HepG2 (cell line): ENCODE measurements around the gene IRX4. TPM values are rescaled to one million over a fixed set of nuclear protein-coding genes. Genes with fewer than 3 reads are reported as not detected.

Experiments
- ATAC-seq: fragments of 200-7000 bp; cut with Tn5 transposase; 3 replicates; pipeline ENCODE4 v1.9.1; 2020; ENCODE audit warnings: mild to moderate bottlenecking, moderate library complexity
- BruUV-seq: library from RNA; stranded (reverse); fragments of 400-500 nt; replicated peaks from 2 replicates; lab custom pipeline; 2021; lab: Mats Ljungman, UMichigan
- CTCF ChIA-PET: fragments of 300-600 bp; formaldehyde crosslinking; extraction: SDS; loops from one replicate; lab custom pipeline; 2021; ENCODE audit warnings: low total read pairs, inconsistent platforms, low intra/inter-chr PET ratio; lab: Yijun Ruan, JAX
- POLR2A ChIA-PET: fragments of 350-600 bp; sonication (Branson Sonifier 250); formaldehyde crosslinking; loops from one replicate; lab custom pipeline; 2020; ENCODE audit warnings: antibody characterized with exemption, inconsistent platforms; lab: Yijun Ruan, JAX
- DNase-seq: peaks from one replicate; pipeline ENCODE4 v3.0.0-alpha.2; 2015; ENCODE audit warnings: low spot score
- FAIRE-seq: peaks from 3 replicates; lab custom pipeline; 2011; peaks lifted over from hg19 to GRCh38; lab: Jason Lieb, UNC
- H2AFZ ChIP-seq: one replicate; pipeline ENCODE4 v1.6.1; 2011; ENCODE audit warnings: low read length, inconsistent platforms
- H3K27ac ChIP-seq: fragments of 300-600 bp; 3 replicates; pipeline ENCODE4 v1.8.0; 2011; ENCODE audit warnings: mixed run types, mild to moderate bottlenecking, mixed read lengths, low read length, inconsistent platforms; ENCODE audit not compliant: insufficient read depth; ENCODE audit errors: extremely low read length
- H3K27me3 ChIP-seq, 2 experiments: fragments of 200-600 bp in 1 of 2; 2 replicates in 1 of 2; 3 replicates in 1 of 2; pipeline versions ENCODE4 v1.6.0 to v1.8.0; 2011; ENCODE audit warnings: low read length in 2 of 2, mild to moderate bottlenecking in 2 of 2, moderate library complexity in 2 of 2, inconsistent platforms in 1 of 2; ENCODE audit not compliant: insufficient read depth in 2 of 2, control insufficient read depth in 1 of 2
- H3K36me3 ChIP-seq, 2 experiments: fragments of 200-600 bp in 1 of 2; replicated peaks in 1 of 2; 2 replicates in 1 of 2; 3 replicates in 1 of 2; pipeline versions ENCODE4 v1.5.1 to v1.8.0; 2011; ENCODE audit warnings: low read length in 2 of 2, inconsistent platforms in 1 of 2; ENCODE audit not compliant: insufficient read depth in 2 of 2, control insufficient read depth in 1 of 2
- H3K4me1 ChIP-seq: 2 replicates; pipeline ENCODE4 v1.5.1; 2012; ENCODE audit warnings: low read length, inconsistent platforms; ENCODE audit not compliant: insufficient read depth
- H3K4me2 ChIP-seq: 2 replicates; pipeline ENCODE4 v1.6.0; 2011; ENCODE audit warnings: low read depth, low read length, inconsistent platforms
- H3K4me3 ChIP-seq, 3 experiments: fragments of 200-600 bp in 1 of 3; sonication (generic), shearing (Covaris generic) in 1 of 3; replicated peaks in 1 of 3; 2 replicates each; pipeline ENCODE4 v1.5.1; 2011 to 2016; ENCODE audit warnings: low read length in 3 of 3, inconsistent platforms in 2 of 3, low read depth in 2 of 3, mild to moderate bottlenecking in 2 of 3, control low read depth in 1 of 3, mixed read lengths in 1 of 3; ENCODE audit not compliant: insufficient read depth in 1 of 3
- H3K79me2 ChIP-seq: one replicate; pipeline ENCODE4 v1.6.1; 2011; ENCODE audit warnings: low read length, inconsistent platforms; ENCODE audit not compliant: insufficient read depth
- H3K9ac ChIP-seq: 2 replicates; pipeline ENCODE4 v1.6.0; 2011; ENCODE audit warnings: mild to moderate bottlenecking, low read depth, low read length, inconsistent platforms; ENCODE audit not compliant: insufficient read depth
- H3K9me3 ChIP-seq: 2 replicates; pipeline ENCODE4 v1.5.1; 2012; ENCODE audit warnings: mild to moderate bottlenecking, low read length
- H4K20me1 ChIP-seq: 2 replicates; pipeline ENCODE4 v1.6.0; 2011; ENCODE audit warnings: inconsistent platforms, mild to moderate bottlenecking, low read length, moderate library complexity; ENCODE audit not compliant: insufficient read depth
- CBX5 ChIP-seq: sonication (generic); formaldehyde crosslinking; IDR thresholded peaks from 2 replicates; pipeline ENCODE4 v1.4.0; 2020; ENCODE audit warnings: missing genetic modification reagents, borderline replicate concordance
- FOXC1 ChIP-seq: sonication (generic); formaldehyde crosslinking; IDR thresholded peaks from 2 replicates; pipeline ENCODE4 v1.8.0; 2022; ENCODE audit warnings: mild to moderate bottlenecking, missing genetic modification reagents, borderline replicate concordance
- FOXM1 ChIP-seq: sonication (generic); formaldehyde crosslinking; IDR thresholded peaks from 2 replicates; pipeline ENCODE4 v1.5.0; 2020; ENCODE audit warnings: missing genetic modification reagents
- GPBP1L1 ChIP-seq: sonication (generic); formaldehyde crosslinking; IDR thresholded peaks from 2 replicates; pipeline ENCODE4 v1.5.0; 2020; ENCODE audit warnings: mild to moderate bottlenecking, missing genetic modification reagents
- HHEX ChIP-seq: IDR thresholded peaks from 2 replicates; pipeline ENCODE4 v1.6.1; 2016; ENCODE audit warnings: control low read depth
- HMG20A ChIP-seq: IDR thresholded peaks from 2 replicates; pipeline ENCODE4 v1.6.1; 2016; ENCODE audit warnings: borderline replicate concordance
- KLF15 ChIP-seq: sonication (generic); formaldehyde crosslinking; IDR thresholded peaks from 2 replicates; pipeline ENCODE4 v1.8.1; 2023; ENCODE audit warnings: borderline replicate concordance, mild to moderate bottlenecking, inconsistent platforms, missing genetic modification reagents, mixed read lengths
- MXI1 ChIP-seq: IDR thresholded peaks from 3 replicates; pipeline ENCODE4 v1.6.1; 2012; ENCODE audit warnings: low read depth, low read length, inconsistent platforms, borderline replicate concordance
- PCBP2 ChIP-seq: fragments of 200-400 bp; formaldehyde crosslinking; optimal IDR thresholded peaks from 2 replicates; pipeline ENCODE3; 2018; ENCODE audit warnings: low read length, low read depth; ENCODE audit not compliant: poor library complexity, severe bottlenecking
- POLR2AphosphoS2 ChIP-seq: IDR thresholded peaks from 2 replicates; pipeline ENCODE4 v1.6.1; 2011; ENCODE audit warnings: low read depth, low read length, improper control_type of control experiment
- RARG ChIP-seq: sonication (generic); formaldehyde crosslinking; IDR thresholded peaks from 2 replicates; pipeline ENCODE4 v1.4.0; 2020; ENCODE audit warnings: low read depth, mild to moderate bottlenecking, missing genetic modification reagents
- SMC3 ChIP-seq: IDR thresholded peaks from 2 replicates; pipeline ENCODE4 v1.6.1; 2011; ENCODE audit warnings: low read length, improper control_type of control experiment
- SOX5 ChIP-seq: IDR thresholded peaks from 2 replicates; pipeline ENCODE4 v1.6.1; 2016; ENCODE audit warnings: borderline replicate concordance
- XRCC5 ChIP-seq: fragments of 200-400 bp; formaldehyde crosslinking; optimal IDR thresholded peaks from 2 replicates; pipeline ENCODE3; 2017; ENCODE audit warnings: mild to moderate bottlenecking, low read length
- ZFP91 ChIP-seq: sonication (generic); formaldehyde crosslinking; IDR thresholded peaks from 2 replicates; pipeline ENCODE4 v1.9.0; 2022; ENCODE audit warnings: missing genetic modification reagents, mild to moderate bottlenecking, borderline replicate concordance
- ZNF296 ChIP-seq: sonication (generic); formaldehyde crosslinking; conservative IDR thresholded peaks from 2 replicates; pipeline ENCODE4 v1.5.0; 2020; ENCODE audit warnings: mild to moderate bottlenecking, missing genetic modification reagents
- ZNF431 ChIP-seq: sonication (generic); formaldehyde crosslinking; IDR thresholded peaks from 2 replicates; pipeline ENCODE4 v1.9.0; 2022; ENCODE audit warnings: missing genetic modification reagents, low read depth, mild to moderate bottlenecking, borderline replicate concordance
- WGBS: methylation state at CpG from one replicate; pipeline ENCODE4 v1.1.6; 2017; ENCODE audit warnings: low lambda C conversion rate; 5-methylcytosine and 5-hydroxymethylcytosine counted together
- in situ Hi-C: cut with HindIII; loops from 2 replicates; pipeline ENCODE4 v1.10.0; 2017; ENCODE audit warnings: low pct_unique_long_range_greater_than_20kb; ENCODE audit not compliant: extremely low pct_ligation_motif_present
- intact Hi-C: fragments of 100-400 bp; cut with micrococcal nuclease; formaldehyde crosslinking; loops from one replicate; pipeline ENCODE4 v1.10.0; 2022; ENCODE audit not compliant: unreplicated experiment
- polyA plus RNA-seq, 8 experiments: library from polyadenylated mRNA; depleted of rRNA in 3 of 8; stranded (reverse) in 7 of 8; unstranded in 1 of 8; fragments of >200 nt; fragmentation: Illumina TruSeq in 4 of 8; extraction: Trizol in 4 of 8; gene quantifications; 2 replicates each; pipeline versions ENCODE4 v1.2.1 to v1.2.3, GENCODE V29; 2011 to 2016; ENCODE audit warnings: low read depth in 4 of 8, missing spikeins in 1 of 8, mixed read lengths in 1 of 8; ENCODE audit not compliant: insufficient read depth in 1 of 8
- total RNA-seq, 5 experiments: library from RNA; depleted of rRNA; stranded (reverse); fragments of >200 nt; fragmentation: Illumina TruSeq; extraction: Trizol; gene quantifications; 2 replicates each; pipeline ENCODE4 v1.2.3, GENCODE V29; 2016; ENCODE audit warnings: low read depth in 1 of 5

The IRX4 gene
- total and polyA plus RNA-seq, 2 of the 13 experiments (the other 11 are each of a cell fraction or from before 2014, with no cell fraction given), result not detected

- no peaks in the 10 kb centered on the region for H3K4me1 ChIP-seq
- no peak for DNase-seq
- H3K9ac ChIP-seq, result no peak overlapping the region
- H2AFZ ChIP-seq, result no peak overlapping the region
- no peak for FAIRE-seq
- peaks cover 10 to 52% of the 10 kb centered on the region in 2 experiments for H3K27me3 ChIP-seq
- H3K36me3 ChIP-seq, result no peaks in the 10 kb centered on the region
- TF ChIP-seq ZNF431 (CRISPR knock-in tag) (no peak), KLF15 (no peak), SOX5 (CRISPR knock-in tag) (no peak), CBX5 (CRISPR knock-in tag) (no peak), ZNF296 (no peak), MXI1 (no peak), FOXM1 (no peak), POLR2AphosphoS2 (no peak), SMC3 (no peak), HHEX (CRISPR knock-in tag) (no peak), FOXC1 (CRISPR knock-in tag) (no peak), XRCC5 (no peak), RARG (no peak), PCBP2 (no peak), HMG20A (CRISPR knock-in tag) (no peak), GPBP1L1 (CRISPR knock-in tag) (no peak), ZFP91 (CRISPR knock-in tag) (no peak)
- no peak for ATAC-seq
- H4K20me1 ChIP-seq, result no peaks in the 10 kb centered on the region
- H3K27ac ChIP-seq, result no peak overlapping the region
- intact Hi-C loops, result no loop called here
- no peaks in the 10 kb centered on the region for H3K79me2 ChIP-seq
- ChIA-PET POLR2A (no interaction called here), CTCF (no interaction called here)
- H3K4me2 ChIP-seq, result no peak overlapping the region
- no peak overlapping the region for H3K4me3 ChIP-seq
- 29% methylated on average over 7 of the region's 8 CpGs for WGBS
- H3K9me3 ChIP-seq, result no peaks in the 10 kb centered on the region
- in situ Hi-C loops, result no loop called here
- no TSS peak for BruUV-seq
These were observed 26.2 kb upstream of the IRX4 start for GRCh38 chr5:1908931-1909330.
